HAP-1 (cell line): Measurements from ENCODE around the gene C19orf67.

Source experiments
- DNase-seq, 2 experiments: peaks; one replicate each; pipeline ENCODE4 v3.0.0-alpha.2; 2016 to 2020; ENCODE audit warnings: low spot score in 2 of 2
- H3K27me3 ChIP-seq: fragments of 250-450 bp; sonication (Bioruptor Pico); 2 replicates; pipeline ENCODE4 v1.5.1; 2020; ENCODE audit warnings: low read depth, mild to moderate bottlenecking, moderate library complexity
- H3K36me3 ChIP-seq: fragments of 250-450 bp; sonication (Bioruptor Pico); replicated peaks from 2 replicates; pipeline ENCODE4 v1.5.1; 2020; ENCODE audit warnings: mild to moderate bottlenecking
- H3K4me1 ChIP-seq: fragments of 250-450 bp; sonication (Bioruptor Pico); 2 replicates; pipeline ENCODE4 v1.5.1; 2020; ENCODE audit warnings: mild to moderate bottlenecking
- H3K4me3 ChIP-seq: fragments of 250-450 bp; sonication (Bioruptor Pico); 2 replicates; pipeline ENCODE4 v1.5.1; 2020; ENCODE audit warnings: mild to moderate bottlenecking, moderate library complexity
- H3K9me3 ChIP-seq: fragments of 250-450 bp; sonication (Bioruptor Pico); 2 replicates; pipeline ENCODE4 v1.5.1; 2020; ENCODE audit warnings: mild to moderate bottlenecking, moderate library complexity
- in situ Hi-C: fragments of 300-500 bp; cut with MboI; formaldehyde crosslinking; loops from 3 replicates; pipeline ENCODE4 v1.14.3; 2020; ENCODE audit warnings: low sequenced_read_pairs, inconsistent platforms, mixed read lengths

The C19orf67 gene

DNA sequence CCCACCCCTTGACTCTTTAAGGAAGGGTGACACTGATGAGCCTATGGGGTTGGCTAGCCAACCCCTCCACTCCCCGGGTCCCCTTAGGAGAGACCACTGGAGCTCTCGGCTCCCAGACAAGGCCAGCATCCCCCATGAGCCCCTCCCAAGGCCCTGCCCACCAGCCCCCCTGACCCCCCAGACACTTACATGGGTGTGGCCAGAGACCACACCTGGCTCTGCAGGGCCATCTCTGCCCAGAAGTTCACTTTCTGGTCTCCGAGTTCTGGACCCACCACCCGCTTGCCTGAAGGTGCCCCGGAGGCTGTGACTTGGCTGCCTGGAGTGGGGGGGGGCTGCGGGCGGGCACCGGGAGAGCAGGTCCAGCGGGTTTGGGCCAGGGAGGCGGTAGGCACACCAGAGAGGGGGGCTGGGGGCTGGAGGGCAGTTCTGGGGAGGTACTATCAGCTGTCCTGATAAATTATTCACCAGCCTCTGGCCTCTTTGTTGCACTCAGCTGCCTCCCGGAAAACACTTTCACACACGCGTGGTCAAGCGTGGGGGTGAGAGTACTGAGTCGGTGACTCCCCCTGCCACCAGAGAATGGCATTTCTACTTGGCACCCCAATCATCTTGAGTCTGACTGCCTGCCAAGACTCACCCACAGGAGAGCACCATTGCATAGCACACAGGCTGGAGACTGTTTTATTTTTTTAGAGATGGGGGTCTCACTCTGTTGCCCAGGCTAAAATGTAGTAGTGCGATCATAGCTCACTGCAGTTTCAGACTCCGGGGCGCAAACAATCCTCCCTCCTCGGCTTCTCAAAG, 23.6 kb downstream of the C19orf67 start, which contains the start of gene PALM3:
TSS of gene PALM3 (minus strand) at position 326 of the 807 bp plus-strand sequence. CDS start at position 230, 96 bp downstream.
- in situ Hi-C loops, result no loop called here
- Histone ChIP-seq H3K36me3 (no peaks in the 10 kb centered on the region), H3K9me3 (no peaks in the 10 kb centered on the region), H3K27me3 (peaks cover 3% of the 10 kb centered on the region; the same call in 1 of the 2 replicates), H3K4me3 (no peak within 1 kb of the TSS), H3K4me1 (peaks cover 7% of the 10 kb centered on the region; the same call in 1 of the 2 replicates)
- DNase-seq, result no peak

- H3K36me3 ChIP-seq, result no peaks in the 10 kb centered on the region
- in situ Hi-C loops, result no loop called here
- no peak for DNase-seq
- H3K4me1 ChIP-seq, result peaks cover 7% of the 10 kb centered on the region; the same call in 1 of the 2 replicates
- H3K9me3 ChIP-seq, result no peaks in the 10 kb centered on the region
- no peak overlapping the region for H3K4me3 ChIP-seq
- peaks cover 3% of the 10 kb centered on the region; the same call in 1 of the 2 replicates for H3K27me3 ChIP-seq
Observed at GRCh38 chr19:14061081-14061749, 24.4 kb downstream of the C19orf67 start.

- in situ Hi-C loops, result no loop called here
- Histone ChIP-seq H3K9me3 (no peaks in the 10 kb centered on the region), H3K4me3 (no peak overlapping the region), H3K4me1 (peaks cover 7% of the 10 kb centered on the region; the same call in 1 of the 2 replicates), H3K27me3 (peaks cover 3% of the 10 kb centered on the region; the same call in 1 of the 2 replicates), H3K36me3 (no peaks in the 10 kb centered on the region)
- DNase-seq, result no peak
Observed at GRCh38 chr19:14059652-14060155, 25.9 kb downstream of the C19orf67 start.

- Histone ChIP-seq H3K9me3 (no peaks in the 10 kb centered on the region), H3K4me1 (peaks cover 7% of the 10 kb centered on the region; the same call in 1 of the 2 replicates), H3K4me3 (no peak overlapping the region; the same call in 1 of the 2 replicates), H3K27me3 (peaks cover 3% of the 10 kb centered on the region; the same call in 1 of the 2 replicates), H3K36me3 (no peaks in the 10 kb centered on the region)
- peak in 1 of 2 experiments; percentile 70 for DNase-seq
- in situ Hi-C loops, result no loop called here
Observed at GRCh38 chr19:14059093-14059480, 26.5 kb downstream of the C19orf67 start.

- in situ Hi-C loops, result no loop called here
Observed at GRCh38 chr19:14058182-14059092, 27.1 kb downstream of the C19orf67 start.

GRCh38 chr19:14056741-14057356, 28.7 kb downstream of the C19orf67 start:
- Histone ChIP-seq H3K36me3 (no peaks in the 10 kb centered on the region), H3K27me3 (peaks cover 3% of the 10 kb centered on the region; the same call in 1 of the 2 replicates), H3K9me3 (no peaks in the 10 kb centered on the region), H3K4me1 (peaks cover 7% of the 10 kb centered on the region; the same call in 1 of the 2 replicates), H3K4me3 (peak overlapping the region; percentile 50)
- no peak for DNase-seq
- in situ Hi-C loops, result no loop called here

More at GRCh38 chr19:14058182-14059092, 27.1 kb downstream of the C19orf67 start:
- peaks cover 3% of the 10 kb centered on the region; the same call in 1 of the 2 replicates for H3K27me3 ChIP-seq
- H3K9me3 ChIP-seq, result no peaks in the 10 kb centered on the region
- peaks cover 7% of the 10 kb centered on the region; the same call in 1 of the 2 replicates for H3K4me1 ChIP-seq
- H3K4me3 ChIP-seq, result peak overlapping the region; percentile 50
- DNase-seq, result no peak
- no peaks in the 10 kb centered on the region for H3K36me3 ChIP-seq

GRCh38 chr19:14056069-14056666, 29.4 kb downstream of the C19orf67 start:
- in situ Hi-C loops, result no loop called here

GRCh38 chr19:14055396-14055795, 30.2 kb downstream of the C19orf67 start:
- DNase-seq, result no peak
- in situ Hi-C loops, result no loop called here
- Histone ChIP-seq H3K36me3 (no peaks in the 10 kb centered on the region), H3K4me1 (peaks cover 7% of the 10 kb centered on the region; the same call in 1 of the 2 replicates), H3K9me3 (no peaks in the 10 kb centered on the region), H3K4me3 (no peak overlapping the region), H3K27me3 (peaks cover 3% of the 10 kb centered on the region; the same call in 1 of the 2 replicates)

More at GRCh38 chr19:14056069-14056666, 29.4 kb downstream of the C19orf67 start:
- no peak for DNase-seq
- Histone ChIP-seq H3K4me1 (peaks cover 7% of the 10 kb centered on the region; the same call in 1 of the 2 replicates), H3K36me3 (no peaks in the 10 kb centered on the region), H3K4me3 (peak overlapping the region; percentile 50), H3K9me3 (no peaks in the 10 kb centered on the region), H3K27me3 (peaks cover 3% of the 10 kb centered on the region; the same call in 1 of the 2 replicates)

DNA sequence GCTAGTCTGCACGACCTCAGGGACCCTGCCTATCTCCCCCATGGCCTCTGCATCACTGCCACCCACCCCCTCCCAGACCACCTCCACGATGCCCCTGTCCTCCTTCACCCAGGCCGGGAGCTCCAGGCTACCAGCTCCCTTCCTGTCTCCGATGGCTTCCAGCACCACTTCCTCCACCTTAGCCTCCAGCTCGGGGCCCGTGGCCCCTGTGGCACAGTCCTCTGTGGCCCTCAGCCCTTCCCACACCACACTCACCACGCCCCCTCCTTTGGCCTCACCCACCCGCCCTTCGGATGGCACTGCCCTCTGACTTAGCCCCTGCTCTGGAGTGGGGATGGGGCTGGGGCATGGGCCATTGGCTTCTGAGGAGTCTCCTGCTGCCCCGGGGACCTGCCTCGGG, 30.9 kb downstream of the C19orf67 start:
- in situ Hi-C loops, result no loop called here
- DNase-seq, result no peak
- H3K27me3 ChIP-seq, result peaks cover 3% of the 10 kb centered on the region; the same call in 1 of the 2 replicates
- no peaks in the 10 kb centered on the region for H3K36me3 ChIP-seq
- no peak overlapping the region for H3K4me3 ChIP-seq
- H3K4me1 ChIP-seq, result peaks cover 7% of the 10 kb centered on the region; the same call in 1 of the 2 replicates
- no peaks in the 10 kb centered on the region for H3K9me3 ChIP-seq

GRCh38 chr19:14054099-14054498, 31.5 kb downstream of the C19orf67 start:
- H3K9me3 ChIP-seq, result no peaks in the 10 kb centered on the region
- DNase-seq, result no peak
- no peaks in the 10 kb centered on the region for H3K27me3 ChIP-seq
- H3K4me3 ChIP-seq, result no peak overlapping the region
- in situ Hi-C loops, result no loop called here
- peaks cover 7% of the 10 kb centered on the region; the same call in 1 of the 2 replicates for H3K4me1 ChIP-seq
- H3K36me3 ChIP-seq, result no peaks in the 10 kb centered on the region

GRCh38 chr19:14053500-14053899, 32.1 kb downstream of the C19orf67 start:
- in situ Hi-C loops, result no loop called here

GRCh38 chr19:14053032-14053431, 32.6 kb downstream of the C19orf67 start:
- Histone ChIP-seq H3K9me3 (no peaks in the 10 kb centered on the region), H3K36me3 (peaks cover 5% of the 10 kb centered on the region; the same call in 1 of the 2 replicates), H3K4me3 (no peak overlapping the region), H3K27me3 (no peaks in the 10 kb centered on the region), H3K4me1 (peaks cover under 1% of the 10 kb centered on the region; the same call in 1 of the 2 replicates)
- in situ Hi-C loops, result no loop called here
- DNase-seq, result no peak

More at GRCh38 chr19:14053500-14053899, 32.1 kb downstream of the C19orf67 start:
- H3K4me3 ChIP-seq, result no peak overlapping the region
- H3K4me1 ChIP-seq, result peaks cover 5% of the 10 kb centered on the region; the same call in 1 of the 2 replicates
- peaks cover 5% of the 10 kb centered on the region; the same call in 1 of the 2 replicates for H3K36me3 ChIP-seq
- H3K9me3 ChIP-seq, result no peaks in the 10 kb centered on the region
- DNase-seq, result no peak
- no peaks in the 10 kb centered on the region for H3K27me3 ChIP-seq
